ENCODE measurements around the gene NRXN3. TPM values are rescaled to one million over a fixed set of nuclear protein-coding genes. Genes with fewer than 3 reads are reported as not detected.

NRXN3 gene
- total and polyA plus RNA-seq, 8 donors, result 0.53 to 2.5 (median 1.5) TPM

DNA sequence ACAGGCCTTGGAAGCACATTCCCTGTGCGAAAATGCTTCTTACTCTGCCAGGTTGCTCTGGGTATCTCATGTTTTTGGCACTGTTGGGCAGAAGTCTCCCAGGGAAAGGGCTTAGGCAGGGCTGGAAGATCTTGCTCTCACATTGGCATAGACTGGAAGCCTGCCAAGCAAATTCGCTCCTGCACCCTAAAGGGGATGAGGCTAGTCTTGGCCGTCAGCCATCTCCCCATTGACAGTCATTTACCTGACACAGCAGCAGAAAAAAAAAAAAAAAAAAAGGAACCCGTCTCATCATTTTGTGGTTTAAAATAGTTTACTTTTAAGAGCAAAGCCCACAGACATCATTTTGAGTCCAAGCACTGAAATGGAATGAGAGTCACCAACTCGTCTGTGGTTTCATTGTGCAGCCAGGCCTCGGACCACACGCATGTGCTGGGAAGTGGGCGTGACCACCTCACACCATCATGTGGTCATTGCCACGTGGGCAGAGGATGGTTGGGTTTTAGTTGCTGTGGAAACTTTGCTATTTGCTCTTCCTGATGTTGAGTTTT is 84.8 kb downstream of the NRXN3 start:
- ATAC-seq (peak in 1 of 4 donors; percentile 63), FAIRE-seq (no peak), DNase-seq (peak in 1 of 6 donors; percentile 27)
- TF ChIP-seq CTCF (IDR thresholded peaks at IDR 0.05), result no peak
- Histone ChIP-seq H3K4me3 (no peak overlapping the region), H3K9me3 (no peaks in the 10 kb centered on the region), H3K36me3 (no peaks in the 10 kb centered on the region), H3K27me3 (no peaks in the 10 kb centered on the region), H3K4me1 (no peaks in the 10 kb centered on the region), H3K27ac (no peak overlapping the region)
- intact Hi-C loops (cut with DNase I), result no loop called here
- 53 to 62% methylated on average over 9 of the region's 9 CpGs for WGBS, 2 donors

GRCh38 chr14:78259831-78260230 is 89.7 kb downstream of the NRXN3 start:
- FAIRE-seq (no peak), ATAC-seq (no peak), DNase-seq (no peak)
- TF ChIP-seq CTCF (IDR thresholded peaks at IDR 0.05), result no peak
- intact Hi-C loops (cut with DNase I), result no loop called here
- Histone ChIP-seq H3K4me1 (no peaks in the 10 kb centered on the region), H3K27ac (no peak overlapping the region), H3K4me3 (no peak overlapping the region), H3K9me3 (no peaks in the 10 kb centered on the region), H3K36me3 (no peaks in the 10 kb centered on the region), H3K27me3 (no peaks in the 10 kb centered on the region)
- 17 to 31% methylated on average over 6 of the region's 6 CpGs for WGBS, 2 donors

DNA sequence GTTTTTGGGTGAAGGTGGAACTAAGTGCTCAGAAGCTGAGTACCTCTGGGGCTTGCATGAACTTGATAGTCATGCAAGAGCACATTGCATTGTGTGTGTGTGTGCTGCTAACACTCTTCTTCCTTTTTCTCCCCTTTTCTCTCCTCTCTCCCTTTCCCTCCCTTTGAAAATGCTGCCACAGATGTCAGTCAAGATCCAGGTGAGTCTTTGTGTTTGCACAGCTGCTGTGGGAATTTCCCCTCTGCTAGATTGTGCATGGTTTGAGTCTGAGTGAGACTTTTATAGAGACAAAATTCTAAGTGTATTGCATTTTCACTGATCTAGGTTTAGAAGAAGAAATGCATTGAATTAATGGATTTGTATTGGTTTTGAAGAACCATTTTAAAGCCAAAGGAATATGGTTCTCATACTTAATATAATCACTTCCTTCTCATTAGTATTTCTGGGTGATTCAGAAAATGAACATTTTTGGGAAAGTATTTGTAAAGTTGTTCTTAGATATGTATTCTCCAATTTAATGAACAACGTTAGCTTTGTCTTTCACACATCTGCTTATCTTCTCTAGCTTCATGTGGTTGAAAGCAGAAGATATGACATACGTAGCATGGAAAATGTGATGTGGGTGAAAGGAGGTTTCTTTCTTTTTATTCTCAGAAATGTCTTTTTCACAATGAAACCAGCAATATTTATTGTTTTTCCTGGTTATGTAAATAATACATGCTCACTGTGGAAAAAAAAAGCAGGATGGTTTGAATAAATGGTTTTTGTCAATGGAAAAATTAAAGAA is 108.5 kb downstream of the NRXN3 start:
- H3K27ac ChIP-seq, result no peak overlapping the region
- FAIRE-seq (no peak), DNase-seq (peak in 2 of 6 donors; percentile 12 to 17), ATAC-seq (peak in 3 of 4 donors; percentile 59 to 70 (median 70))
- 25 to 33% methylated on average over 2 of the region's 2 CpGs for WGBS, 2 donors
- no peak overlapping the region for H3K4me3 ChIP-seq
- H3K27me3 ChIP-seq, result no peaks in the 10 kb centered on the region
- H3K4me1 ChIP-seq, result no peaks in the 10 kb centered on the region
- intact Hi-C loops (cut with DNase I), result no loop called here
- no peaks in the 10 kb centered on the region for H3K9me3 ChIP-seq
- no peak for TF ChIP-seq CTCF (IDR thresholded peaks at IDR 0.05)
- no peaks in the 10 kb centered on the region for H3K36me3 ChIP-seq

DNA sequence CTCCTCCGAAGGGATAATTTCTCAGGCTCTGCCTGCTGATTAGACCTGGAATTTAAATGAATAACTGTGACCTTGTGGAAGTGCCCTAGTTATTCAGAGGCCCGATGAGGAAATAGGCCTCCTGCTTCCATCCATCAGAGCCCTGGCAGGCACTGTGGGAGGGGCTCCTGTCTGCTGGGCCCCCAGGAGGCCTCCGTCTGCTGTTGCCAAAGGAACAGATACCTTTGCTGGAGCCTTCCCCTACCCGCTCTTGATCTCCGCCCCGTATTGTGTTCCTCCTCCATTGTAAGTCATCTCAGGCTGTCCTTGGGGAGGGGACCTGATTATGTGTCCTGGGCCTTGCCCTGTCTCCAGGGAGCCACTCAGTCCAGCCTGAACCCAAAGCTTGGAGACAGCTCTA is 112.3 kb downstream of the NRXN3 start:
- FAIRE-seq (no peak), ATAC-seq (no peak), DNase-seq (no peak)
- no peak for TF ChIP-seq CTCF (IDR thresholded peaks at IDR 0.05)
- WGBS, 2 donors, result 59 to 67% methylated on average over 6 of the region's 6 CpGs
- H3K4me1 ChIP-seq, result no peaks in the 10 kb centered on the region
- no peaks in the 10 kb centered on the region for H3K36me3 ChIP-seq
- H3K9me3 ChIP-seq, result no peaks in the 10 kb centered on the region
- H3K27ac ChIP-seq, result no peak overlapping the region
- no peak overlapping the region for H3K4me3 ChIP-seq
- no peaks in the 10 kb centered on the region for H3K27me3 ChIP-seq
- intact Hi-C loops (cut with DNase I), result no loop called here

- WGBS, 2 donors, result 44 to 57% methylated on average over 3 of the region's 3 CpGs
Measured at GRCh38 chr14:78286210-78286609, 116.0 kb downstream of the NRXN3 start.

More at GRCh38 chr14:78286210-78286609, 116.0 kb downstream of the NRXN3 start:
- H3K27me3 ChIP-seq, result no peaks in the 10 kb centered on the region
- no peak for TF ChIP-seq CTCF (IDR thresholded peaks at IDR 0.05)
- H3K4me3 ChIP-seq, result no peak overlapping the region
- no peaks in the 10 kb centered on the region for H3K4me1 ChIP-seq
- DNase-seq, result no peak
- FAIRE-seq, result no peak
- no peak for ATAC-seq
- no peak overlapping the region for H3K27ac ChIP-seq
- no peaks in the 10 kb centered on the region for H3K36me3 ChIP-seq
- no peaks in the 10 kb centered on the region for H3K9me3 ChIP-seq
- intact Hi-C loops (cut with DNase I), result no loop called here

All from pancreas (tissue), 10 donors.